Peyer's patch (tissue), 4 donors: ENCODE results near the gene PYROXD2.

ENCODE experiments used
- POLR2A ChIP-seq, 2 donors: fragments of 450-650 bp; IDR thresholded peaks; one replicate each; pipeline ENCODE4 v1.5.1; 2017; ENCODE audit warnings: antibody characterized with exemption in 2 of 2, mild to moderate bottlenecking in 2 of 2, moderate library complexity in 2 of 2
- TF ChIP-seq, protein P1 (sequence below), 6 experiments: fragments of 450-650 bp in 4 of 6; fragments of 200-600 bp in 2 of 6; sonication (generic) in 1 of 6; IDR thresholded peaks; one replicate each; pipeline ENCODE4 v1.5.1; 2017 to 2019; ENCODE audit warnings: antibody characterized with exemption in 6 of 6, mild to moderate bottlenecking in 3 of 6, moderate library complexity in 1 of 6

DNA sequence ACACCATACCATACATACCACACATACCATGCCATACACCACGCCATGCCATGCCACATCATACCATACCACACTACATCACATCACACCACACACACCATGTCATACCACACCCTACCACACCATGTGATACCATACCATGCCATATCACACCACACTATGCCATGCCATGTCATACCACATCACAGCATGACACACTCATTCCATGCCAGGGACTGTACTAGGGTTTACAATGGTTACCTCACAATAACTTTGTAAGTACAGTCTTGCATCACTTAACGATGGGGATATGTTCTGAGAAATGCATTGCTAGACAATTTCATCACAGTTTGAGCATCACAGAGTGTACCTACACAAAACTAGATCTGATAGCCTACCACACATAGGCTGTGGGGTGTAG lies 14.5 kb downstream of the PYROXD2 start:
- TF ChIP-seq POLR2A (IDR thresholded peaks at IDR 0.05) = no peak
- TF ChIP-seq, protein P1, sequence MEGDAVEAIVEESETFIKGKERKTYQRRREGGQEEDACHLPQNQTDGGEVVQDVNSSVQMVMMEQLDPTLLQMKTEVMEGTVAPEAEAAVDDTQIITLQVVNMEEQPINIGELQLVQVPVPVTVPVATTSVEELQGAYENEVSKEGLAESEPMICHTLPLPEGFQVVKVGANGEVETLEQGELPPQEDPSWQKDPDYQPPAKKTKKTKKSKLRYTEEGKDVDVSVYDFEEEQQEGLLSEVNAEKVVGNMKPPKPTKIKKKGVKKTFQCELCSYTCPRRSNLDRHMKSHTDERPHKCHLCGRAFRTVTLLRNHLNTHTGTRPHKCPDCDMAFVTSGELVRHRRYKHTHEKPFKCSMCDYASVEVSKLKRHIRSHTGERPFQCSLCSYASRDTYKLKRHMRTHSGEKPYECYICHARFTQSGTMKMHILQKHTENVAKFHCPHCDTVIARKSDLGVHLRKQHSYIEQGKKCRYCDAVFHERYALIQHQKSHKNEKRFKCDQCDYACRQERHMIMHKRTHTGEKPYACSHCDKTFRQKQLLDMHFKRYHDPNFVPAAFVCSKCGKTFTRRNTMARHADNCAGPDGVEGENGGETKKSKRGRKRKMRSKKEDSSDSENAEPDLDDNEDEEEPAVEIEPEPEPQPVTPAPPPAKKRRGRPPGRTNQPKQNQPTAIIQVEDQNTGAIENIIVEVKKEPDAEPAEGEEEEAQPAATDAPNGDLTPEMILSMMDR (IDR thresholded peaks at IDR 0.05) = no peak
